Astrocyte of the spinal cord (primary cell): Measurements from ENCODE around the gene MYZAP.

ENCODE experiments used
- DNase-seq: peaks from one replicate; pipeline ENCODE4 v3.0.0; 2011; ENCODE audit warnings: low read depth, low spot score
- H3K4me3 ChIP-seq: 2 replicates; pipeline ENCODE4 v1.5.1; 2011; ENCODE audit warnings: low read depth, mild to moderate bottlenecking, low read length, moderate library complexity
- in situ Hi-C: cut with HindIII; loops from 2 replicates; pipeline ENCODE4 v1.10.0; 2017; ENCODE audit warnings: low sequenced_read_pairs
- TF ChIP-seq, protein P1 (sequence below): IDR thresholded peaks from 2 replicates; pipeline ENCODE4 v1.5.1; 2012; ENCODE audit warnings: low read depth, mild to moderate bottlenecking, low read length, inconsistent platforms

MYZAP gene

DNA sequence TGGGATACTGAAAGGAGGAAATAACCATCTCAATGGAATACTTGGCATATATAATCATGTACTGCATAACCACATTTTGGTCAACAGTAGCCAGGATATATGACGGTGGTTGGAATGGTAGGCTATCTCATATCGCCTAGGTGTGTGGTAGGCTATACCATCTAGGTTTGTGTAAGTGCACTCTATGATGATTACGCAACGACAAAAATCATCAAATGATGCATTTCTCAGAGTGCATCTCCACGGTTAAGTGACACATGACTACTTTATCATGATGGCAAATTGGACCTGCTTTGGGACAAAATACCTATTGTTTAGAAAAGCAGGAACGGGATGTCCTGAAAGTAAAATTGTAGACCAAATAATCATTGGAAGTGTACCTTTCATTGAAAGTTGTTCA is 2.8 kb downstream of the MYZAP start:
- DNase-seq: no peak

GRCh38 chr15:57595011-57595866 is 3.5 kb downstream of the MYZAP start:
- in situ Hi-C loops: no loop called here
- H3K4me3 ChIP-seq: no peak overlapping the region
- TF ChIP-seq, protein P1, sequence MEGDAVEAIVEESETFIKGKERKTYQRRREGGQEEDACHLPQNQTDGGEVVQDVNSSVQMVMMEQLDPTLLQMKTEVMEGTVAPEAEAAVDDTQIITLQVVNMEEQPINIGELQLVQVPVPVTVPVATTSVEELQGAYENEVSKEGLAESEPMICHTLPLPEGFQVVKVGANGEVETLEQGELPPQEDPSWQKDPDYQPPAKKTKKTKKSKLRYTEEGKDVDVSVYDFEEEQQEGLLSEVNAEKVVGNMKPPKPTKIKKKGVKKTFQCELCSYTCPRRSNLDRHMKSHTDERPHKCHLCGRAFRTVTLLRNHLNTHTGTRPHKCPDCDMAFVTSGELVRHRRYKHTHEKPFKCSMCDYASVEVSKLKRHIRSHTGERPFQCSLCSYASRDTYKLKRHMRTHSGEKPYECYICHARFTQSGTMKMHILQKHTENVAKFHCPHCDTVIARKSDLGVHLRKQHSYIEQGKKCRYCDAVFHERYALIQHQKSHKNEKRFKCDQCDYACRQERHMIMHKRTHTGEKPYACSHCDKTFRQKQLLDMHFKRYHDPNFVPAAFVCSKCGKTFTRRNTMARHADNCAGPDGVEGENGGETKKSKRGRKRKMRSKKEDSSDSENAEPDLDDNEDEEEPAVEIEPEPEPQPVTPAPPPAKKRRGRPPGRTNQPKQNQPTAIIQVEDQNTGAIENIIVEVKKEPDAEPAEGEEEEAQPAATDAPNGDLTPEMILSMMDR: no peak
- DNase-seq: no peak

More for the DNA sequence above, 2.8 kb downstream of the MYZAP start:
- in situ Hi-C loops: no loop called here
- TF ChIP-seq, protein P1: no peak
- H3K4me3 ChIP-seq: no peak overlapping the region

- DNase-seq: no peak
- H3K4me3 ChIP-seq: no peak overlapping the region
- TF ChIP-seq, protein P1: no peak
- in situ Hi-C loops: no loop called here
Observed at GRCh38 chr15:57596301-57596855, 4.7 kb downstream of the MYZAP start.

DNA sequence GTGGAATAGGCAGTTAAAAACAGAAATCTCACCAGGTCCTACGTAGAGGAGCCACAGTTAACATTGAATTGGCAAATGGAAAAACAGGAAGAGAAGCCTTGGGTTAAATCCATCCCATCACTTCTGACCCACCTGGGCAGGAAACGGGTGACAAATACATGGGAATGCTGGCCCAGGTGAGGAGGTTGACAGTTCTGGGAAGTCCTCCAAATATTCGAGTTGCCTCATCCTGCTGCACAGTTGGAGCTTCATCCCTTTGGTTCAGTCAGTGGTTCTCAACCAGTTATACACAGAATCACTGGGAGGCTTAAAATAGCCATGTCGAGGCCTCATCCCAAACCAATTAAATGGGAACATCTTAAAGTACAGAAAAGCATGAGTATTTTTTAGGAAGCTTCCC is 5.3 kb downstream of the MYZAP start:
- TF ChIP-seq, protein P1: no peak
- DNase-seq: no peak
- in situ Hi-C loops: no loop called here
- no peak overlapping the region for H3K4me3 ChIP-seq

- in situ Hi-C loops: no loop called here
- no peak overlapping the region for H3K4me3 ChIP-seq
- no peak for DNase-seq
- TF ChIP-seq, protein P1: no peak
Observed at GRCh38 chr15:57597431-57597830, 5.7 kb downstream of the MYZAP start.

DNA sequence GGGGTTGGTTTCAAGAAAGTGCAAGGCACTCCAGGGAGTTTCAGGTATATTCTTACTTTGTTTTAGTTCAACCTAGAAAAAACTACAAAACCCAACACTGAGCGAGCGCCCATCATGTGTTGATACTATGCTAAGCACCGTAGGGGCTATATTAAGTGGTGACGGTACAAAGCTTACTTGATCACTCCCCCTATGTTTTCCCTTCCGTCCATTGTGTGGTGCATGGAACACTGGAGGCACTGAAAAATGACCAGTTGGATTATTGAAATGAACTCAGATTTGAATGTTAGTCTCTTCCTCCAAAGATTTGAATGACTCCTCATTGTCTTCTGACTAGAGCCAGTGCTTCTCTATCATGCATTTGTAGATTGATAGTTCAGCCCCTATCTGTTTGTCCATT is 6.6 kb downstream of the MYZAP start:
- in situ Hi-C loops: no loop called here
- TF ChIP-seq, protein P1: no peak
- no peak overlapping the region for H3K4me3 ChIP-seq
- DNase-seq: no peak
